GM21529 (cell line): ENCODE results near the gene MRPL2.
"Not testable (repeated sequence)": the region's sequence is repeated elsewhere in the genome, so short reads cannot be mapped to it uniquely, and the experiment has no call there.

Source experiments
- ATAC-seq: cut with Tn5 transposase; IDR thresholded peaks from one replicate; pipeline ENCODE4 v1.9.1; 2021; ENCODE audit not compliant: unreplicated experiment

Gene MRPL2

GRCh38 chr6:43053545-43054205 lies 5.6 kb downstream of the MRPL2 start, which contains the start of gene CUL7:
CUL7 (minus strand) TSS chr6:43053851; CDS start chr6:43052788, 1,063 bp downstream.
- ATAC-seq, result peak; percentile 88

GRCh38 chr6:43052842-43053544 lies 6.2 kb downstream of the MRPL2 start:
- peak; percentile 29 for ATAC-seq

- ATAC-seq, result no peak
Observed at GRCh38 chr6:43052225-43052841, 6.9 kb downstream of the MRPL2 start.

- ATAC-seq, result no peak
Observed at GRCh38 chr6:43050981-43051380, 8.3 kb downstream of the MRPL2 start.

GRCh38 chr6:43047998-43048397 lies 11.2 kb downstream of the MRPL2 start:
- ATAC-seq, result no peak

GRCh38 chr6:43045371-43045930 lies 13.8 kb downstream of the MRPL2 start:
- no peak for ATAC-seq

- no peak for ATAC-seq
Observed at GRCh38 chr6:43043310-43043709, 15.9 kb downstream of the MRPL2 start.

GRCh38 chr6:43041475-43041874 lies 17.8 kb downstream of the MRPL2 start:
- ATAC-seq, result not testable (repeated sequence)

GRCh38 chr6:43040542-43041257 lies 18.5 kb downstream of the MRPL2 start:
- ATAC-seq, result no peak

GRCh38 chr6:43038727-43039126 lies 20.5 kb downstream of the MRPL2 start:
- ATAC-seq, result no peak

- no peak for ATAC-seq
Observed at GRCh38 chr6:43037706-43038105, 21.5 kb downstream of the MRPL2 start.

GRCh38 chr6:43037197-43037596 lies 22.0 kb downstream of the MRPL2 start:
- ATAC-seq, result no peak

- ATAC-seq, result no peak
Observed at GRCh38 chr6:43036712-43037111, 22.5 kb downstream of the MRPL2 start.

- no peak for ATAC-seq
Observed at GRCh38 chr6:43035495-43036194, 23.6 kb downstream of the MRPL2 start.

GRCh38 chr6:43034190-43034525 lies 25.1 kb downstream of the MRPL2 start:
- no peak for ATAC-seq

- ATAC-seq, result no peak
Observed at GRCh38 chr6:43033496-43034189, 25.6 kb downstream of the MRPL2 start.

GRCh38 chr6:43032326-43032725 lies 26.9 kb downstream of the MRPL2 start:
- no peak for ATAC-seq

- no peak for ATAC-seq
Observed at GRCh38 chr6:43029120-43029519, 30.1 kb downstream of the MRPL2 start.

- no peak for ATAC-seq
Observed at GRCh38 chr6:43026365-43026764, 32.9 kb downstream of the MRPL2 start.

- ATAC-seq, result no peak
Observed at GRCh38 chr6:43024436-43024835, 34.8 kb downstream of the MRPL2 start.
